ENCODE data around the gene FBN3. TPM values are rescaled to one million over a fixed set of nuclear protein-coding genes. Genes with fewer than 3 reads are reported as not detected.
"Not testable (repeated sequence)": the region's sequence is repeated elsewhere in the genome, so short reads cannot be mapped to it uniquely, and the experiment has no call there.

Gene FBN3
- total RNA-seq, 4 donors from 2014 or later = not detected

DNA sequence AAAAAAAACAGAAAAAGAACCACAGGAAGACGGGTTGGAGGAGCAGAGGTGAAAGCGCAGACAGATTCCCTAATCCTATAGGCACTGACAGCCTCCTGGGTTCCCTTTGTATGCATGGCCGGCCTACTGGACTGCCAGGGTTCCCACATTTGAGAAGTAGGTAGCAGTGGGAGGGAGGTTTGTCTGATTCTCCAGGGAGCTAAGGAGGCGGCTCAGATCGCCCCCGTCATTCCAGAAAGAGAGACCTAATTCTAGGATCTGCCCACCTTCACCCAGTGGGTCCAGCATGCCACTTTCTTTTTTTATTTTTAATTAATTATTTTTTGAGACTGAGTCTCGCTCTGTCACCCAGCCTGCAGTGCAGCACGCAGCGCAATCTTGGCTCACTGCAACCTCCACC lies 106.5 kb downstream of the FBN3 start:
- ATAC-seq (ENCODE audit: low FRiP score) = no peak
- TF ChIP-seq, protein P1, sequence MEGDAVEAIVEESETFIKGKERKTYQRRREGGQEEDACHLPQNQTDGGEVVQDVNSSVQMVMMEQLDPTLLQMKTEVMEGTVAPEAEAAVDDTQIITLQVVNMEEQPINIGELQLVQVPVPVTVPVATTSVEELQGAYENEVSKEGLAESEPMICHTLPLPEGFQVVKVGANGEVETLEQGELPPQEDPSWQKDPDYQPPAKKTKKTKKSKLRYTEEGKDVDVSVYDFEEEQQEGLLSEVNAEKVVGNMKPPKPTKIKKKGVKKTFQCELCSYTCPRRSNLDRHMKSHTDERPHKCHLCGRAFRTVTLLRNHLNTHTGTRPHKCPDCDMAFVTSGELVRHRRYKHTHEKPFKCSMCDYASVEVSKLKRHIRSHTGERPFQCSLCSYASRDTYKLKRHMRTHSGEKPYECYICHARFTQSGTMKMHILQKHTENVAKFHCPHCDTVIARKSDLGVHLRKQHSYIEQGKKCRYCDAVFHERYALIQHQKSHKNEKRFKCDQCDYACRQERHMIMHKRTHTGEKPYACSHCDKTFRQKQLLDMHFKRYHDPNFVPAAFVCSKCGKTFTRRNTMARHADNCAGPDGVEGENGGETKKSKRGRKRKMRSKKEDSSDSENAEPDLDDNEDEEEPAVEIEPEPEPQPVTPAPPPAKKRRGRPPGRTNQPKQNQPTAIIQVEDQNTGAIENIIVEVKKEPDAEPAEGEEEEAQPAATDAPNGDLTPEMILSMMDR (IDR thresholded peaks at IDR 0.05) = no peak

DNA sequence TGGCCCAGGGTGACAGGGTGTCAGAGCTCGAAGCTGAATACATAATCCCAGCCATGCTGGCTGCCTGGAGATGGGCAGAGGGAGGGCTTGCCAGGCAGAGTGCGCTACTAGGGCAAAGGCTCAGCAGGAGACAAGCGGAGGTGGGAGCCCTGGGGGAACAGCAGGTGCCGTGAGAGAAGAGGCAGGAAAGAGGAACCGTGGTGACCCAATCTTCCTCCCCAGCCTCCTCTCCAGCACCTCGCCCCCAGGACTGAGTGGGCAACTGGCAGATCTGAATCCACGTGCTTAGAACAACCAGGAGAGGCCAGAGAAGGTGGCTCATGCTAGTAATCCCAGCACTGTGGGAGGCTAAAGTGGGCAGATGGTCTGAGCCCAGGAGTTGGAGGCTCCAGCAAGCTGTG lies 107.9 kb downstream of the FBN3 start:
- no peak for DNase-seq (ENCODE audit: low spot score)
- no peak for ATAC-seq (ENCODE audit: low FRiP score)
- TF ChIP-seq, protein P1 (IDR thresholded peaks at IDR 0.05) = no peak

More for the DNA sequence above, 106.5 kb downstream of the FBN3 start:
- no peak for DNase-seq (ENCODE audit: low spot score)

DNA sequence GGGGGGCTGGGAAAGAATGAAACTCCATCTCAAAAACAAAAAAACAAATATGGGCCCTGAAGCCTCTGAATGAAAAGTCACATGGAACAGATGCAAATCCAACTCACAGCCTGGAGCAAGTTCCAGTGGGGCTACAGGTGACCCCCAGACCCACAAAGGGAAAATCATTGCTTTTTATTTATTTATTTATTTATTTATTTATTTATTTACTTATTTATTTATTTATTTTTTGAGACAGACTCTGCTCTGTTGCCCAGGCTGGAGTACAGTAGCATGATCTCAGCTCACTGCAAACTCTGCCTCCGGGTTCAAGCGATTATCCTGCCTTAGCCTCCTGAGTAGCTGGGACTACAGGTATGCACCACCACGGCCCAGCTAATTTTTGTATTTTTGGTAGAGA lies 110.2 kb downstream of the FBN3 start:
- ATAC-seq (ENCODE audit: low FRiP score) = no peak
- DNase-seq (ENCODE audit: low spot score) = no peak
- TF ChIP-seq, protein P1 (IDR thresholded peaks at IDR 0.05) = no peak

GRCh38 chr19:8038815-8039214 lies 110.6 kb downstream of the FBN3 start:
- ATAC-seq (ENCODE audit: low FRiP score) (no peak), DNase-seq (ENCODE audit: low spot score) (no peak)
- TF ChIP-seq, protein P1 (IDR thresholded peaks at IDR 0.05) = no peak

DNA sequence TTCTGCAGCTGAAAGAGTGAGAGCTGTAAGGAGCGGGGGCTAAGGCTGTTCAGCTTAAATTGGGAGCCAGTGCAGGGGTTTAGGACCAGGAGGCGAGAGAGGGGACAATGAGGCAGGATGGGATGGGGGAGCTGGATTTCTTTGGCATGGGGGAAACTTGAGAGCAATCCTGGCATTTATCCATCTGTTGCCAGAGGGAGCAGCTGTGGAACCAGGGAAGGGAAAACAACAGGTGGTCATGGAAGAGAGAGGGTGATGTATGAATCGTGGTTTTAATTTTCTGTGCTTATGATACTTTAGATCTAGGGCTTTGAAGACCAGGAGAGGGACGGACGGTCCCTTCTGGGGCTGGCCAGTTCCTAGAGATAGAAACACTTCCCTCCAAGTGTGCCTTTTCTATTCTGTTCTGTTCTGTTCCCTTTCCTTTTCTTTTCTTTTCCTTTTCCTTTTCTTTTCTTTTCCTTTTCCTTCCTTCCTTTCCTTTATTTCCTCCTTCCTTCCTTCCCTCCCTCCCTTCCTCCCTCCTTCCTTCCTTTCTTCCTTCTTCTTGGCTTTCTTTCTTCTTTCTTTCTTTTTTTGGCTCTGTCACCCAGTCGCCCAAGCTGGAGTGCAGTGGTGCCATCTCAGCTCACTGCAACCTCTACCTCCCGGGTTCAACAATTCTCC lies 112.8 kb downstream of the FBN3 start:
- TF ChIP-seq, protein P1 (IDR thresholded peaks at IDR 0.05) = no peak
- DNase-seq (ENCODE audit: low spot score) (no peak), ATAC-seq (ENCODE audit: low FRiP score) (no peak)

DNA sequence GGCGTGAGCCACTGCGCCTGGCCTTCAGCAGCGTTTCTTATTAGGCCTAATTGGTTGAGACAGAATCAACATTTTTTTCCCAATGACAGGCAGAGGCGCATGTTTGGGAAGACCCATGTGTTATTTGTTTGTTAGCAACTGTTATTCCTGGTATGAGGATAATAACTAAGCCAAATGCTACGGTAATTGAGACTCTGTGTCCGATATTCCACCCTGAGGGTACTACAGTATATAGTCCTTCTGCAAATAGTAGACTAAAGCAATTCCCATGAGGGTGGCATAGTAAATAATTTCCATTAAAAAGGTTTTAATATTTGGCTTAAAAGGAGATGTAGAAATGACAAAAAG lies 115.2 kb downstream of the FBN3 start:
- no peak for ATAC-seq (ENCODE audit: low FRiP score)
- no peak for DNase-seq (ENCODE audit: low spot score)
- TF ChIP-seq, protein P1 (IDR thresholded peaks at IDR 0.05) = no peak

GRCh38 chr19:8033287-8034177 lies 115.9 kb downstream of the FBN3 start:
- DNase-seq (ENCODE audit: low spot score); ATAC-seq (ENCODE audit: low FRiP score): not testable (repeated sequence)

Data from omental fat pad (tissue), 4 donors.